Endothelial cell of umbilical vein (primary cell): ENCODE data around the gene CX3CR1. TPM values are rescaled to one million over a fixed set of nuclear protein-coding genes. Genes with fewer than 3 reads are reported as not detected.

Source experiments
- BruUV-seq: library from RNA; stranded (reverse); fragments of 400-500 nt; replicated peaks from 2 replicates; lab custom pipeline; 2021; lab: Mats Ljungman, UMichigan
- CTCF ChIA-PET: fragments of 300-600, 350-600 bp; sonication (Branson Sonifier 250); formaldehyde crosslinking; loops from one replicate; lab custom pipeline; 2021; ENCODE audit warnings: antibody characterized with exemption, inconsistent platforms; lab: Charles Lee
- POLR2A ChIA-PET: fragments of 300-600, 350-600 bp; sonication (Branson Sonifier 250); formaldehyde crosslinking; loops from one replicate; lab custom pipeline; 2021; ENCODE audit warnings: antibody characterized with exemption, inconsistent platforms; lab: Charles Lee
- DNase-seq: peaks from one replicate; pipeline ENCODE4 v3.0.0-alpha.2; 2011; ENCODE audit warnings: low read depth, low spot score
- FAIRE-seq: peaks from 2 replicates; lab custom pipeline; 2011; peaks lifted over from hg19 to GRCh38; lab: Jason Lieb, UNC
- H2AFZ ChIP-seq: 2 replicates; pipeline ENCODE4 v1.6.0; 2012; ENCODE audit warnings: low read depth, low read length, control low read depth, inconsistent platforms
- H3K27ac ChIP-seq: 2 replicates; pipeline ENCODE4 v1.5.1; 2011; ENCODE audit warnings: low read depth, mild to moderate bottlenecking, control low read depth, low read length, moderate library complexity; ENCODE audit not compliant: insufficient read depth
- H3K27me3 ChIP-seq, 2 experiments: 2 replicates each; pipeline versions ENCODE4 v1.6.0 to v1.6.1; 2011; ENCODE audit warnings: low read length in 2 of 2, mixed read lengths in 1 of 2; ENCODE audit not compliant: control insufficient read depth in 2 of 2, insufficient read depth in 2 of 2
- H3K36me3 ChIP-seq, 2 experiments: 2 replicates in 1 of 2; 3 replicates in 1 of 2; pipeline ENCODE4 v1.5.1; 2011; ENCODE audit warnings: low read length in 2 of 2, mild to moderate bottlenecking in 1 of 2, moderate library complexity in 1 of 2; ENCODE audit not compliant: control insufficient read depth in 2 of 2, insufficient read depth in 2 of 2; ENCODE audit errors: extremely low read depth in 1 of 2
- H3K4me1 ChIP-seq: 3 replicates; pipeline ENCODE4 v1.5.1; 2011; ENCODE audit warnings: mild to moderate bottlenecking, low read length; ENCODE audit not compliant: control insufficient read depth, insufficient read depth; ENCODE audit errors: extremely low read depth
- H3K4me2 ChIP-seq: 2 replicates; pipeline ENCODE4 v1.6.1; 2011; ENCODE audit warnings: low read length, control low read depth, mixed read lengths; ENCODE audit not compliant: insufficient read depth
- H3K4me3 ChIP-seq, 3 experiments: fragments of 200-600 bp in 1 of 3; sonication (generic), shearing (Covaris generic) in 1 of 3; replicated peaks in 1 of 3; 2 replicates each; pipeline ENCODE4 v1.5.1; 2011 to 2016; ENCODE audit warnings: control low read depth in 3 of 3, low read length in 3 of 3, mild to moderate bottlenecking in 2 of 3, inconsistent platforms in 1 of 3, low read depth in 1 of 3, moderate library complexity in 1 of 3; ENCODE audit not compliant: insufficient read depth in 1 of 3
- H3K79me2 ChIP-seq: 2 replicates; pipeline ENCODE4 v1.6.0; 2012; ENCODE audit warnings: low read length, inconsistent platforms; ENCODE audit not compliant: control insufficient read depth, insufficient read depth
- H3K9ac ChIP-seq: replicated peaks from 2 replicates; pipeline ENCODE3; 2011; ENCODE audit warnings: low read length, control low read depth; ENCODE audit not compliant: insufficient read depth; ENCODE audit errors: extremely low read depth
- H3K9me1 ChIP-seq: replicated peaks from 3 replicates; pipeline ENCODE4 v1.6.0; 2011; ENCODE audit warnings: mild to moderate bottlenecking, low read length; ENCODE audit not compliant: control insufficient read depth, insufficient read depth; ENCODE audit errors: extremely low read depth
- H3K9me3 ChIP-seq: replicated peaks from 2 replicates; pipeline ENCODE4 v1.5.1; 2012; ENCODE audit warnings: low read length, inconsistent platforms; ENCODE audit not compliant: control insufficient read depth, insufficient read depth
- H4K20me1 ChIP-seq: replicated peaks from 2 replicates; pipeline ENCODE3; 2011; ENCODE audit warnings: mild to moderate bottlenecking, low read length; ENCODE audit not compliant: control insufficient read depth, insufficient read depth; ENCODE audit errors: extremely low read depth
- EZH2 ChIP-seq: IDR thresholded peaks from 2 replicates; pipeline ENCODE4 v1.6.1; 2012; ENCODE audit warnings: borderline replicate concordance, low read depth, mild to moderate bottlenecking, moderate library complexity, low read length, inconsistent platforms; ENCODE audit not compliant: severe bottlenecking
- FOS ChIP-seq: IDR thresholded peaks from 2 replicates; pipeline ENCODE4 v1.6.1; 2011; ENCODE audit warnings: mild to moderate bottlenecking, low read length, moderate library complexity, borderline replicate concordance; ENCODE audit not compliant: insufficient read depth
- GATA2 ChIP-seq: IDR thresholded peaks from 2 replicates; pipeline ENCODE4 v1.7.0; 2011; ENCODE audit warnings: low read depth, mild to moderate bottlenecking, moderate library complexity, mixed read lengths, low read length; ENCODE audit not compliant: insufficient read length, insufficient read depth
- JUN ChIP-seq: IDR thresholded peaks from 2 replicates; pipeline ENCODE4 v1.6.1; 2011; ENCODE audit warnings: borderline replicate concordance, low read depth; ENCODE audit not compliant: insufficient read length, insufficient read depth
- MYC ChIP-seq: IDR thresholded peaks from one replicate; pipeline ENCODE4 v1.6.1; 2011; ENCODE audit warnings: mild to moderate bottlenecking, low read depth, low read length
- POLR2A ChIP-seq: IDR thresholded peaks from 2 replicates; pipeline ENCODE4 v1.6.1; 2012; ENCODE audit warnings: low read depth, mild to moderate bottlenecking, control low read depth, low read length
- POLR2AphosphoS5 ChIP-seq: IDR thresholded peaks from 2 replicates; pipeline ENCODE4 v1.6.1; 2012; ENCODE audit warnings: low read depth, mild to moderate bottlenecking, control low read depth, low read length, moderate library complexity; ENCODE audit not compliant: insufficient read depth
- dilution Hi-C: fragments of 300-500 bp; cut with MboI; formaldehyde crosslinking; loops from one replicate; pipeline ENCODE4 v1.15.0; 2019; ENCODE audit warnings: low sequenced_read_pairs; ENCODE audit not compliant: extremely low pct_ligation_motif_present
- intact Hi-C: fragments of 100-400 bp; cut with micrococcal nuclease; formaldehyde crosslinking; loops from one replicate; pipeline ENCODE4 v1.10.0; 2022
- polyA plus RNA-seq, 4 experiments: library from polyadenylated mRNA; depleted of rRNA in 3 of 4; stranded (reverse) in 3 of 4; unstranded in 1 of 4; fragments of >200 nt; gene quantifications; 2 replicates each; pipeline versions ENCODE4 v1.2.1 to v1.2.3, GENCODE V29; 2011 to 2012; ENCODE audit warnings: missing spikeins in 1 of 4
- total RNA-seq: library from RNA; stranded (reverse); gene quantifications from 2 replicates; pipeline ENCODE4 v1.2.3, GENCODE V29; 2021
- TF ChIP-seq, protein P1 (sequence below), 2 donors: IDR thresholded peaks; 1 replicate in 1 of 2; 2 replicates in 1 of 2; pipeline ENCODE4 v1.5.1; 2011; ENCODE audit warnings: low read length in 2 of 2, mild to moderate bottlenecking in 2 of 2, moderate library complexity in 2 of 2, control low read depth in 1 of 2, inconsistent platforms in 1 of 2, low read depth in 1 of 2; ENCODE audit not compliant: insufficient read depth in 1 of 2; ENCODE audit errors: extremely low read depth in 1 of 2
- TF ChIP-seq, protein P2 (sequence below): IDR thresholded peaks from 2 replicates; pipeline ENCODE4 v1.6.1; 2011; ENCODE audit not compliant: insufficient read depth, insufficient read length

Gene CX3CR1
- total and polyA plus RNA-seq, 2 donors (not counting 3 experiments of a cell fraction or from before 2014, with no cell fraction given), result not detected

DNA sequence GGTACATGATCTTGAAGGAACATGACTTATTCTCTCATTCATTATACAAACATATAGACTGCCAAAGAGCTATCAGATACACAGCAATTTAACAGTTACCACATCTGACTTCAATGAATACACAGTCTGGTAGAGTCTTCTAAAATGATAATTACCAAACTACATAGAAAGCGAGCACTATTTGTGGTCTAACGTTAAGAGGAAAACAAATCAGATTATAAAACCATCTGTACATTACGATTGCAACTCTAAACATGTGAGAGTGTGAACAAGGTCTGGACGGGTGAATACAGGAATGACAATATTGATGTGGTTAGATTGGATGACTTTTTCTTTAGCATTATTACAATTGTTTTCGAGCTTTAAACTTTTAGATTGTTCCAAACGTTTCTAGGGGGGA, 16.3 kb downstream of the CX3CR1 start:
- BruUV-seq, result no TSS peak
- Histone ChIP-seq H2AFZ (no peak overlapping the region), H3K9me1 (no peaks in the 10 kb centered on the region), H4K20me1 (no peaks in the 10 kb centered on the region), H3K4me1 (no peaks in the 10 kb centered on the region), H3K27ac (no peak overlapping the region), H3K9ac (no peak overlapping the region), H3K36me3 (no peaks in the 10 kb centered on the region), H3K4me2 (no peak overlapping the region), H3K79me2 (no peaks in the 10 kb centered on the region), H3K4me3 (no peak overlapping the region), H3K9me3 (no peaks in the 10 kb centered on the region), H3K27me3 (peaks cover 5 to 11% of the 10 kb centered on the region in 2 experiments)
- no peak for TF ChIP-seq JUN
- no peak for TF ChIP-seq GATA2
- intact Hi-C loops, result no loop called here
- dilution Hi-C loops, result no loop called here
- DNase-seq (no peak), FAIRE-seq (no peak)
- POLR2A ChIA-PET, result no interaction called here
- CTCF ChIA-PET, result no interaction called here

DNA sequence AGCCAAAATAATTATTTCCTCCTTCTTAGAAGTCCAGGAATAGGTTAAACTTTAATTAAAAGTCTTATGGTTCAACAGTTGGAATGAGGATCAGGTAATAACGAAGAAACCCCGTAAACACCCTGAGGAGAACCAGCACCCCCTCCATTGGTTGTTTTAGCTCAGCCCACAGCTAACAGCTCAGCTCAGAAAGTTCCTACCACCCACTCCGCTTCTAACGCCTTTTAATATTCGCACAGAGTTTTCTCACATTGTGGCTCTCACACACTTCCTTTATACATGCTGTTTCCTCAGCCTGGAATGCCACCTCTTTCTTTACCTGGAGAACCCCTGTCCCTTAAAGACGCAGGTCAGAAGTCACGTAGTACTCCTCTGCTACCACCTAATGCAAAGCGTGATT, 17.0 kb downstream of the CX3CR1 start:
- H2AFZ ChIP-seq, result no peak overlapping the region
- dilution Hi-C loops, result no loop called here
- FAIRE-seq, result no peak
- H3K9ac ChIP-seq, result no peak overlapping the region
- CTCF ChIA-PET, result interaction anchor here (0.9 to 2.4 kb wide), 3 partner anchors 45 to 136 kb away, joined by 3 to 8 read pairs (median 3); no protein-coding TSS in a partner anchor
- BruUV-seq, result no TSS peak
- H4K20me1 ChIP-seq, result no peaks in the 10 kb centered on the region
- no peak for DNase-seq
- TF ChIP-seq JUN, result no peak
- no peak for TF ChIP-seq POLR2A
- no peak for TF ChIP-seq FOS
- TF ChIP-seq POLR2AphosphoS5, result no peak
- no peak for TF ChIP-seq EZH2
- TF ChIP-seq, protein P1, sequence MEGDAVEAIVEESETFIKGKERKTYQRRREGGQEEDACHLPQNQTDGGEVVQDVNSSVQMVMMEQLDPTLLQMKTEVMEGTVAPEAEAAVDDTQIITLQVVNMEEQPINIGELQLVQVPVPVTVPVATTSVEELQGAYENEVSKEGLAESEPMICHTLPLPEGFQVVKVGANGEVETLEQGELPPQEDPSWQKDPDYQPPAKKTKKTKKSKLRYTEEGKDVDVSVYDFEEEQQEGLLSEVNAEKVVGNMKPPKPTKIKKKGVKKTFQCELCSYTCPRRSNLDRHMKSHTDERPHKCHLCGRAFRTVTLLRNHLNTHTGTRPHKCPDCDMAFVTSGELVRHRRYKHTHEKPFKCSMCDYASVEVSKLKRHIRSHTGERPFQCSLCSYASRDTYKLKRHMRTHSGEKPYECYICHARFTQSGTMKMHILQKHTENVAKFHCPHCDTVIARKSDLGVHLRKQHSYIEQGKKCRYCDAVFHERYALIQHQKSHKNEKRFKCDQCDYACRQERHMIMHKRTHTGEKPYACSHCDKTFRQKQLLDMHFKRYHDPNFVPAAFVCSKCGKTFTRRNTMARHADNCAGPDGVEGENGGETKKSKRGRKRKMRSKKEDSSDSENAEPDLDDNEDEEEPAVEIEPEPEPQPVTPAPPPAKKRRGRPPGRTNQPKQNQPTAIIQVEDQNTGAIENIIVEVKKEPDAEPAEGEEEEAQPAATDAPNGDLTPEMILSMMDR (IDR thresholded peaks at IDR 0.05; ENCODE audit: extremely low read depth in 1 of 2, insufficient read depth in 1 of 2, low read depth in 1 of 2, low read length in 2 of 2), result no peak
- TF ChIP-seq, protein P2, sequence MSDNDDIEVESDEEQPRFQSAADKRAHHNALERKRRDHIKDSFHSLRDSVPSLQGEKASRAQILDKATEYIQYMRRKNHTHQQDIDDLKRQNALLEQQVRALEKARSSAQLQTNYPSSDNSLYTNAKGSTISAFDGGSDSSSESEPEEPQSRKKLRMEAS, result no peak
- no peak for TF ChIP-seq MYC
- no peak for TF ChIP-seq GATA2
- H3K9me1 ChIP-seq, result no peaks in the 10 kb centered on the region
- no peak overlapping the region for H3K4me3 ChIP-seq
- no peak overlapping the region for H3K27ac ChIP-seq
- no peaks in the 10 kb centered on the region for H3K79me2 ChIP-seq
- no peaks in the 10 kb centered on the region for H3K36me3 ChIP-seq
- H3K27me3 ChIP-seq, result peaks cover 5 to 12% of the 10 kb centered on the region in 2 experiments
- H3K4me1 ChIP-seq, result no peaks in the 10 kb centered on the region
- intact Hi-C loops, result no loop called here
- no peak overlapping the region for H3K4me2 ChIP-seq
- no peaks in the 10 kb centered on the region for H3K9me3 ChIP-seq
- POLR2A ChIA-PET, result no interaction called here
